Colonic mucosa (tissue), 4 donors: ENCODE results near the gene TREX2. TPM values are rescaled to one million over a fixed set of nuclear protein-coding genes. Genes with fewer than 3 reads are reported as not detected.
A peak's percentile ranks its signal among the peaks of the same experiment; 100 is the strongest.

Experiments used
- DNase-seq: peaks from one replicate; pipeline ENCODE4 v3.0.0-alpha.2; 2020
- H3K27ac ChIP-seq: fragments of 200-600 bp; one replicate; pipeline ENCODE4 v1.8.0; 2021
- H3K27me3 ChIP-seq: fragments of 200-600 bp; one replicate; pipeline ENCODE4 v1.8.0; 2021
- H3K36me3 ChIP-seq: fragments of 200-600 bp; one replicate; pipeline ENCODE4 v1.8.0; 2021
- H3K4me1 ChIP-seq: fragments of 200-600 bp; one replicate; pipeline ENCODE4 v1.8.0; 2021; ENCODE audit warnings: mild to moderate bottlenecking
- H3K4me3 ChIP-seq: fragments of 200-600 bp; one replicate; pipeline ENCODE4 v1.8.0; 2021
- H3K9ac ChIP-seq, 2 donors: one replicate each; pipeline ENCODE4 v1.7.0; 2013; ENCODE audit warnings: control low read depth in 2 of 2, low read depth in 2 of 2, low read length in 2 of 2
- H3K9me3 ChIP-seq: fragments of 200-600 bp; one replicate; pipeline ENCODE4 v1.8.0; 2021
- intact Hi-C: fragments of 100-400 bp; cut with DNase I; formaldehyde crosslinking; loops from one replicate; pipeline ENCODE4 v1.14.1; 2022
- total RNA-seq, 2 donors: library from RNA; stranded (reverse); fragmentation: NEBNext Ultra II Directional in 1 of 2; extraction: Animal tissue kit (Norgen Biotek cat#: 25700) in 1 of 2; gene quantifications; one replicate each; pipeline ENCODE4 v1.2.1, GENCODE V29; 2021
- TF ChIP-seq, protein P1 (sequence below): fragments of 200-600 bp; IDR thresholded peaks from one replicate; pipeline ENCODE4 v1.8.0; 2022; ENCODE audit warnings: antibody characterized with exemption, mild to moderate bottlenecking
- donor health status: healthy.
- donor health status: DM: no; HTN: no; CAD: no.
- donor health status: DM: no; HTN: no; CAD: no.

TREX2 gene
- total RNA-seq, 2 donors from 2014 or later = 1.2 TPM; not detected in 1

DNA sequence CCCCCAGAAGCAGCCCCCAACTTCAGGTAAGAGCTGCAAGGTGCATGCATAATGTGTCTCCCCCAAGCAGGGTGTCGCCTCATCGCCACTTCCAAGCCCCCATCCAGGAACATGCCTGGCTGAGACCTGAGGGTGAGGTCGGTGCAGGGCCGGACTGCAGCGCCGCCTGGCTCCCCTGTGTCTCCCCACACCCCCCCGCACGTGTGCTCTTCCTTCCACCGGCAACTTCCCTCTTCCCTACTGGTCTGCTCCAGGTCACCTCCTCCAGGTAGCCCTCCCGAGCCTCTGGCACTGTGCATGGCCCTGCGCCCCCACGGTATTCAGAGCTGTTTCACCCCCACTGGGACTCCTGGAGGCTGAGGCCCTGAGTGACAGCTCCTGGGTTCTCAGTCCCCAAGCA, 46.7 kb upstream of the TREX2 start:
- no peak overlapping the region for H3K4me3 ChIP-seq
- no peaks in the 10 kb centered on the region for H3K36me3 ChIP-seq
- TF ChIP-seq, protein P1, sequence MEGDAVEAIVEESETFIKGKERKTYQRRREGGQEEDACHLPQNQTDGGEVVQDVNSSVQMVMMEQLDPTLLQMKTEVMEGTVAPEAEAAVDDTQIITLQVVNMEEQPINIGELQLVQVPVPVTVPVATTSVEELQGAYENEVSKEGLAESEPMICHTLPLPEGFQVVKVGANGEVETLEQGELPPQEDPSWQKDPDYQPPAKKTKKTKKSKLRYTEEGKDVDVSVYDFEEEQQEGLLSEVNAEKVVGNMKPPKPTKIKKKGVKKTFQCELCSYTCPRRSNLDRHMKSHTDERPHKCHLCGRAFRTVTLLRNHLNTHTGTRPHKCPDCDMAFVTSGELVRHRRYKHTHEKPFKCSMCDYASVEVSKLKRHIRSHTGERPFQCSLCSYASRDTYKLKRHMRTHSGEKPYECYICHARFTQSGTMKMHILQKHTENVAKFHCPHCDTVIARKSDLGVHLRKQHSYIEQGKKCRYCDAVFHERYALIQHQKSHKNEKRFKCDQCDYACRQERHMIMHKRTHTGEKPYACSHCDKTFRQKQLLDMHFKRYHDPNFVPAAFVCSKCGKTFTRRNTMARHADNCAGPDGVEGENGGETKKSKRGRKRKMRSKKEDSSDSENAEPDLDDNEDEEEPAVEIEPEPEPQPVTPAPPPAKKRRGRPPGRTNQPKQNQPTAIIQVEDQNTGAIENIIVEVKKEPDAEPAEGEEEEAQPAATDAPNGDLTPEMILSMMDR = no peak
- no peaks in the 10 kb centered on the region for H3K27me3 ChIP-seq
- no peak for DNase-seq
- H3K27ac ChIP-seq = no peak overlapping the region
- H3K9me3 ChIP-seq = no peaks in the 10 kb centered on the region
- intact Hi-C loops = no loop called here
- H3K9ac ChIP-seq = no peak overlapping the region
- no peaks in the 10 kb centered on the region for H3K4me1 ChIP-seq

DNA sequence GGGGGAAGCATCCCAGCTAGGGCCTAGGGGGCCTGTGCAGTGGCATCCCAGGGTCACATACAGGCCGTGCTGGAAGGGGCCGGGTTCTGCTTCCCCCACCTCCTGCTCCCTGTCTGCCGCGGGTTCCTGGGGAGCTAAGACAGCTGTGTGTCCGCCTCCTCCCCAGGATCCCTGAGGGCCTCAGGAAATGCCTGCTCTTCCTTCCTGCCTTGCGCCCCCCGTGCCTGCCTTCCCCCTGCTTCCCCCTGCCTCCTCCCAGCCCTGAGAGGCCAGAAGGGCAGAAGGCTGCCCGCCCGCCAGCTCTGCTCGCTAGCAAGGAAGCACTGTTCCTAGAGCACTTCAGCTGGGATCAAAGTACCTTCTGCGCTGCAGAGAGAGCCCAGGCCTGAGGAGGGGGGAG, 46.1 kb upstream of the TREX2 start:
- Histone ChIP-seq H3K27ac (no peak overlapping the region), H3K9ac (no peak overlapping the region), H3K9me3 (no peaks in the 10 kb centered on the region), H3K4me1 (no peaks in the 10 kb centered on the region), H3K4me3 (no peak overlapping the region), H3K36me3 (no peaks in the 10 kb centered on the region), H3K27me3 (no peaks in the 10 kb centered on the region)
- DNase-seq = no peak
- TF ChIP-seq, protein P1 = no peak
- intact Hi-C loops = no loop called here

DNA sequence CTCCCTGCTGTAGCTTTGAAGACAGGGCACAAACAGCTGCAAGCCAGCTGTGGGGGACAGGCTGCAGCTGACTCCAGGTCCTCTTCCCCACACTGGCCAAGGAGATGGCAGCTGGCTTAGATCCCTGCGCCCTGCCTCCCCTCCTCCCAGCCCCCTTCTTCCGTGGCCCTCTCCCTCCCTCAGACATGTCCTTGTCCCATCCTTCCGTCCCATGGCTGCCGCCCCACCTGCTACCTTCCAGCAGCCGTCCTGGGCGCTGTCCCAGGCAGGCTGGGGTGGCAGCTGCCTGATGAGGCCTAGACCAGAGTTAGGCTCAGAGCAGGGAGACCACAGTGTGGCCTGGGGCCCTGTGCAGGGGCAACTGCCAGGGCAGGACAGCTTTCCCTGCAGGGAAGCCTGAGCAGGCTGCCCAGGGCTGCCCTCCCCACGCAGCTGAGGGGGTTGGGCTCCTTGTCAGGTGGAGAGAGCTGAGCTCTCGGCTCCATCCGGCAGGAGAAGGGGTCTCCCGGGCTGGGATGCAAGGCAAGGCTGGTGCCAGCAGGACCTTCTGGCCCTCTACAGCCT, 45.6 kb upstream of the TREX2 start:
- peak overlapping the region in 1 of 2 donors; percentile 24 for H3K9ac ChIP-seq

DNA sequence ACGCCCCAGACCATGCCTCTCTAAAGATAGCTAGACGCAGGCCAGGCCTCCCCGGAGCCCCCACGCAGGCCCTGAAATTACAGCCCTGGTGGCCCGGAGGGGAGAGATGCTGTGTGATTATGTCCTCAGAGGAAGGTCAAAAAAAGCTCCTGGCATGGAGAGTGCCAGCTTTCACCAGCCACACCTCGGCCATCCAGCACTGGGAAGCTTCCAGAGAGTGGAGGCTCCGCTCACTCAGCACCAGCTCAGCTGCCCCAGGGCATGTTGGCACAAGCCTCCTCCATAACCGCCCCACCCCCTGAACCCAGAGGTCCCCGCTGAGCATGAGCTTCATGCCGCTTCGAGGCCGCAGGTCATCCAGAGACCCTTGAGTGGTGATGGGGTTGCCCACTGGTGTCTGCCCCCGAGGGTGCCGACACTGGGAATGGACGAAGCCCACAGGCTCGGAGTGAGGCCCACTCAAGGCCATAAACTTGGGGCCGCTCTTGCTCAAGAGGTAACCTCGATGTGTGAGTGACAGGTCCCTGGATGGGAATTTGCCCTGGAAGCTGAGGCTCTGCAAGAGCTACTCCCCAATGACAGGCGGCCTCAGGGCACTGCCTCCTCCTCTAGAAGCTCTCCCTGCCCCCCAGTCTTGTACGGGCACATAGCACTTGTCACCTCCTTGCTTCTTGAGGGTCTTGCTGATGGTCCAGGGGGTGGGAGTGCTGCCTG, 44.5 kb upstream of the TREX2 start:
- Histone ChIP-seq H3K4me1 (no peaks in the 10 kb centered on the region), H3K9me3 (no peaks in the 10 kb centered on the region), H3K27me3 (no peaks in the 10 kb centered on the region), H3K4me3 (no peak overlapping the region), H3K9ac (no peak overlapping the region), H3K27ac (no peak overlapping the region), H3K36me3 (no peaks in the 10 kb centered on the region)
- TF ChIP-seq, protein P1 = no peak
- DNase-seq = no peak
- intact Hi-C loops = no loop called here

More for the DNA sequence above, 45.6 kb upstream of the TREX2 start:
- DNase-seq = no peak
- TF ChIP-seq, protein P1 = no peak
- Histone ChIP-seq H3K27ac (no peak overlapping the region), H3K27me3 (no peaks in the 10 kb centered on the region), H3K4me1 (no peaks in the 10 kb centered on the region), H3K9me3 (no peaks in the 10 kb centered on the region), H3K4me3 (no peak overlapping the region), H3K36me3 (no peaks in the 10 kb centered on the region)
- intact Hi-C loops = no loop called here

DNA sequence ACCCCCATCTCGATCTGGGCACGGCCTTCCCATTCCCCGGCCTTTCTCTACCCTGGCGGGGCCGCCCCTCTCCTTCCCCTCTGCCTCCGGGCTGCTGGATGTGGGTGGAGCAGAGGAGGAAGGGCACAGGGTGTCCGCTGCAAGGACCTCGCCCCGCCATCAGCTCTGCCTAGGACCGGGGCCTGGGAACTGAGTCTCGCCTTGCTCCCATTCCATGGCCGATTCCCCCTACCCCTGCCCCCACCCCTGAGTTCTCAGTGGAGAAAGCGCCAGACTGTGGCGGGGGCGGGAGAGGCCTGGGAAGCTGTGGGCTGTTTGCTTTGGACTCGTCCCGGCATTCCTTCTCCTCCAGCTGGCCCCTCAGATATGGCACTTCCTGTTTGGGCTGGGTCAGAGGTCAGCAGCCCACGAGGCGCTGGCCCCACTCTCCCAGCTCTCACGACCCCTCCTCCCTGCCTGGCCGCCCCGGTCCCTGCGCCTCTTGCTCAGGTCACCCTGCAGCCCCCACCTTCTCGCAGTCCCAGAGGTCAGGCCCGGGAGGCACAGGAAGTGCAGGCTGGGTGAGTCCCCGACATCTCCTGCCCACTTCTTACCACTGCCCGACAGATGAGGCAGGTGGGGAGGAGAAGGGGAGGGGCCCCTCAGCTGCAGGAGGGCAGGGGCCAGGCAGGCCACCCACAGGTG, 42.5 kb upstream of the TREX2 start:
- intact Hi-C loops = no loop called here
- TF ChIP-seq, protein P1 = no peak
- Histone ChIP-seq H3K9ac (no peak overlapping the region), H3K4me3 (no peak overlapping the region), H3K27ac (no peak overlapping the region), H3K36me3 (no peaks in the 10 kb centered on the region), H3K27me3 (no peaks in the 10 kb centered on the region), H3K4me1 (no peaks in the 10 kb centered on the region), H3K9me3 (no peaks in the 10 kb centered on the region)
- no peak for DNase-seq
